Fibroblast of villous mesenchyme (primary cell): ENCODE measurements around the gene NME4. TPM values are rescaled to one million over a fixed set of nuclear protein-coding genes. Genes with fewer than 3 reads are reported as not detected.

Experiments used
- DNase-seq: peaks from one replicate; pipeline ENCODE4 v3.0.0-alpha.2; 2010; ENCODE audit warnings: low read depth
- H3K4me3 ChIP-seq: 2 replicates; pipeline ENCODE4 v1.5.1; 2011; ENCODE audit warnings: low read depth, mild to moderate bottlenecking, low read length
- CTCF ChIP-seq: IDR thresholded peaks from 2 replicates; pipeline ENCODE4 v1.5.1; 2012; ENCODE audit warnings: low read depth, mild to moderate bottlenecking, low read length; ENCODE audit not compliant: insufficient read depth
- total RNA-seq: library from RNA; depleted of rRNA; stranded (reverse); fragments of >200 nt; gene quantifications from 2 replicates; pipeline ENCODE4 v1.2.3, GENCODE V29; 2012

Gene NME4
- total RNA-seq, 1 donor = 126 TPM

GRCh38 chr16:370443-370842 lies 26.6 kb upstream of the NME4 start, which contains the start of gene MRPL28:
Gene MRPL28 (minus strand): TSS chr16:370538. CDS start chr16:370218, 320 bp downstream.
- TF ChIP-seq CTCF = no peak
- peak; percentile 95 for DNase-seq
- peak within 1 kb of the TSS; percentile 56 for H3K4me3 ChIP-seq

GRCh38 chr16:370979-371514 lies 26.0 kb upstream of the NME4 start:
- H3K4me3 ChIP-seq = peak overlapping the region; percentile 56
- DNase-seq = no peak
- TF ChIP-seq CTCF = no peak

GRCh38 chr16:371515-372301 lies 25.3 kb upstream of the NME4 start:
- TF ChIP-seq CTCF = no peak
- no peak overlapping the region for H3K4me3 ChIP-seq
- no peak for DNase-seq

- DNase-seq = no peak
- H3K4me3 ChIP-seq = no peak overlapping the region
- no peak for TF ChIP-seq CTCF
These were observed 24.6 kb upstream of the NME4 start for GRCh38 chr16:372302-372983.

GRCh38 chr16:373020-373598 lies 23.9 kb upstream of the NME4 start:
- no peak overlapping the region for H3K4me3 ChIP-seq
- DNase-seq = no peak
- no peak for TF ChIP-seq CTCF

GRCh38 chr16:373848-374615 lies 23.0 kb upstream of the NME4 start:
- no peak overlapping the region for H3K4me3 ChIP-seq
- no peak for DNase-seq
- TF ChIP-seq CTCF = no peak
